Omental fat pad (tissue), 4 donors: ENCODE results near the gene DNAI2. TPM values are rescaled to one million over a fixed set of nuclear protein-coding genes. Genes with fewer than 3 reads are reported as not detected.

Source experiments
- ATAC-seq: fragments of 150-250 bp; one replicate; pipeline ENCODE4 v1.9.1; 2016; ENCODE audit warnings: mild to moderate bottlenecking, moderate library complexity; ENCODE audit not compliant: low FRiP score
- DNase-seq: peaks from one replicate; pipeline ENCODE4 v3.0.0-alpha.2; 2019; ENCODE audit warnings: low spot score
- total RNA-seq, 4 donors: library from RNA; depleted of rRNA; stranded (reverse); fragments of >200 nt; gene quantifications; one replicate each; pipeline ENCODE4 v1.1.0, GENCODE V29; 2016
- TF ChIP-seq, protein P1 (sequence below), 3 donors: fragments of 450-650 bp; IDR thresholded peaks; one replicate each; pipeline ENCODE4 v1.5.1; 2016 to 2017; ENCODE audit warnings: antibody characterized with exemption in 3 of 3, mild to moderate bottlenecking in 3 of 3, moderate library complexity in 2 of 3

Gene DNAI2
- total RNA-seq, 4 donors from 2014 or later, result not detected

DNA sequence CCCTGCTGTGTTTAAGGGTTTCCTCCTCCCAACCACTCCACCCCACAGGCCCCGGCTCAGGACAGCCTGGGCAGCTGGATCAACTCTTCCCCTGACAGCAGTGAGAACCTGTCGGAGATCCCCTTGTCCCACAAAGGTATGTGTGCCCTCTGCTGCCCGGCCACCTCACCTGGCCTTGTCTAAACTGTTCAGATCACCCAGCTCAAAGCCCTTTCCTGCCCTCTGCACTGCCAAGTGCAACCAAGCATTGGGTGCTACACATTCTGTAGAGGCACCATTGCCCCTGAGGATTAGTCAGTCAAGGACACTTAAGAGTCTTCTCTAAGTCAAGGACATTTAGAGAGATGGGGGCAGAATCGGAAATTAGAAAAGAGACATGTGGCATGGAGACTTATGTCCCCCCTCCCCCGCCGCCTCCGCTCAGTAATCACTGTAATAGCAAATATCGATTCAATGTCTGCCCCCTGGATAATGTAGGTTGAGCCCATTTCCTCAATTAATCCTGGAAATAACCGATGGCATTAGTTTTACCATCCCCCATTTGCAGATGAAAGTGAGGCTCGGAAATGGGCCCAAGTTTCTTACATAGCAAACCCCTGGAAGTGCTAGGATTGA is 79.5 kb downstream of the DNAI2 start:
- ATAC-seq, result no peak
- TF ChIP-seq, protein P1, sequence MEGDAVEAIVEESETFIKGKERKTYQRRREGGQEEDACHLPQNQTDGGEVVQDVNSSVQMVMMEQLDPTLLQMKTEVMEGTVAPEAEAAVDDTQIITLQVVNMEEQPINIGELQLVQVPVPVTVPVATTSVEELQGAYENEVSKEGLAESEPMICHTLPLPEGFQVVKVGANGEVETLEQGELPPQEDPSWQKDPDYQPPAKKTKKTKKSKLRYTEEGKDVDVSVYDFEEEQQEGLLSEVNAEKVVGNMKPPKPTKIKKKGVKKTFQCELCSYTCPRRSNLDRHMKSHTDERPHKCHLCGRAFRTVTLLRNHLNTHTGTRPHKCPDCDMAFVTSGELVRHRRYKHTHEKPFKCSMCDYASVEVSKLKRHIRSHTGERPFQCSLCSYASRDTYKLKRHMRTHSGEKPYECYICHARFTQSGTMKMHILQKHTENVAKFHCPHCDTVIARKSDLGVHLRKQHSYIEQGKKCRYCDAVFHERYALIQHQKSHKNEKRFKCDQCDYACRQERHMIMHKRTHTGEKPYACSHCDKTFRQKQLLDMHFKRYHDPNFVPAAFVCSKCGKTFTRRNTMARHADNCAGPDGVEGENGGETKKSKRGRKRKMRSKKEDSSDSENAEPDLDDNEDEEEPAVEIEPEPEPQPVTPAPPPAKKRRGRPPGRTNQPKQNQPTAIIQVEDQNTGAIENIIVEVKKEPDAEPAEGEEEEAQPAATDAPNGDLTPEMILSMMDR (IDR thresholded peaks at IDR 0.05), result no peak
- DNase-seq, result no peak

DNA sequence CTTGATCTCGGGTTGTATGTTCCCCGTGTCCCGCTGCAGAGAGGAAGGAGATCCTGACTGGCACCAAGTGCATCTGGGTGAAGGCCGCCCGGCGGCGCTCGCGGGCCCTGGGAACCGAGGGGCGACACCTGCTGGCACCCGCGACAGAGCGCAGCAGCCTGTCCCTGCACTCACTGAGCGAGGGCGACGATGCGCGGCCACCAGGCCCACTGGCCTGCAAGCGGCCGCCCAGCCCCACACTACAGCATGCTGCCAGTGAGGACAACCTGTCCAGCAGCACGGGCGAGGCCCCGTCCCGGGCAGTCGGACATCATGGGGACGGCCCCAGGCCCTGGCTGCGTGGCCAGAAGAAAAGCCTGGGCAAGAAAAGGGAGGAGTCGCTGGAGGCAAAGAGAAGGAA is 80.1 kb downstream of the DNAI2 start:
- TF ChIP-seq, protein P1 (IDR thresholded peaks at IDR 0.05), result no peak
- ATAC-seq (no peak), DNase-seq (no peak)

DNA sequence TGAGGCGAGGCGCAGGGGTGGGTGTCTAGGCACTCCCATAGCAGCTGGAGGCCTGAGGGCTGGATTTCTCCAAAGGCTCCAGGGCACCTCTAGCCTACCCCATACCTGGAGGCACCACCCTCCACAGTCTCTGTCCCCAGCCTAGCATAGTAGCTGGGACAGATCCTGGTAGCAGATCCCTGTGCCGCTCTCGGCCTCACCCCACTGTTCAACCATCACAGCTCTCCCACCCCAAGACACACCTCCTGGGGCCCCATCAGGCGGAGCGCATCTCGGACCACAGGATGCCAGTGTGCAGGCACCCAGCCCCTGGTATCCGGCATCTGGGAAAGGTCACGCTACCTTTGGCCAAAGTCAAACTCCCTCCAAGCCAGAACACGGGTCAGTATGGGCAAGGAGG is 80.5 kb downstream of the DNAI2 start:
- ATAC-seq (no peak), DNase-seq (no peak)
- TF ChIP-seq, protein P1 (IDR thresholded peaks at IDR 0.05), result no peak

DNA sequence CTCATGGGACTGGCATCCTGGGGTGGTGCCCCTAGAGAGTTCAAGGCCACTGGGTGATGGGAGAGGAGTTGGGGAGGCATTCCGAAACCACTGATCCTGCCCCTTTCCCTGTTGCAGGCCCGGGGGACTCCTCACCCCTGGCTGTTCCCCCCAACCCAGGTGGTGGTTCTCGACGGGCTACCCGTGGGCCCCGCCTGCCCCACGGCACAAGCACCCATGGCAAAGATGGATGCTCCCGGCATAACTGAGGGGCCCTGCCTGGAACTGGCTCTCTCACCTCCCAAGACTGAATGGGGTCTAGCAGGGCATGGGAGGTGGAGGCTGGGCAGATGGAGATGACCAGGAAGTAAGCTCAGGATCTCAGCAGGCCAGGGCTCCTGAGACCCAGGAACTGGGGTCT is 81.0 kb downstream of the DNAI2 start:
- TF ChIP-seq, protein P1 (IDR thresholded peaks at IDR 0.05), result no peak
- DNase-seq, result no peak
- ATAC-seq, result no peak

DNA sequence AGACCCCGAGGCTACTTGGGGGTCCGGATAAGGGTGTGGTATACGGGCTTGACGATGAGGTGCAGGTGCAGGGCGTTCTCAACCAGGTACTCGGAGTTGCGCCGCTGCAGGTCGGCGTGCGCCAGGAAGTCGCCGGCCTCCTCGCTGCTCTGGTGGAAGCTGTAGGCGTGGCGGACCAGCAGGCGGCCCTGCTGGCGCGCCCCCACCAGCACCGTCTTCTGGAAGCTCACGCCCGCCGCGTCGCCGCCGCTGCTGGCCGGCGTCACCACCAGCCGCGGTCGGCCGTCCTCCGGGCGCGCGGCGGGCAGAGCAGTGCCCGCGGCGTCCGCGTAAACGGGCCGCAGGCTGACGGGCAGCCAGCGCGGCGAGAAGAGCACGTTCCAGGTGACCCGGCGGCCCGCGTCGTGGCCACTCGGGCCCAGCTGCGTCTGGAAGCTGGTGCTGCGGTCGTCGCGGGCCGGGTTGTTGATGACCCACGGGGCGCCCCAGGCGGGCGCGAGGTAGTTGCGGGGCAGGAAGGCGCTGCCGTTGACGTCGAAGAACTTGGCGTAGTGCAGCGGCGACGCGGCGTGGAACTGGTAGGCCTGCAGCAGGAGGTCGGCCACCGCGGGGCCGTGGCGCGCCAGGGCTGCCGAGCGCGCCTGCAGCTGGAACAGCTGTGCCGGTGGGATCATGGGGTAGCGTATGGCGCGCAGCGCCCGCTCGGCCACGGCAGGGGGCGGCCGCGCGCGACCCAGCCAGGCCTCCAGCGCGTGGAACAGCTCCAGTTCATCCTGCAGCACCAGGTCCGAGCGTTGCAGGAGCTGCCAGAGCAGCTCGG is 82.8 kb downstream of the DNAI2 start:
- DNase-seq (no peak), ATAC-seq (no peak)
- TF ChIP-seq, protein P1 (IDR thresholded peaks at IDR 0.05), result no peak

DNA sequence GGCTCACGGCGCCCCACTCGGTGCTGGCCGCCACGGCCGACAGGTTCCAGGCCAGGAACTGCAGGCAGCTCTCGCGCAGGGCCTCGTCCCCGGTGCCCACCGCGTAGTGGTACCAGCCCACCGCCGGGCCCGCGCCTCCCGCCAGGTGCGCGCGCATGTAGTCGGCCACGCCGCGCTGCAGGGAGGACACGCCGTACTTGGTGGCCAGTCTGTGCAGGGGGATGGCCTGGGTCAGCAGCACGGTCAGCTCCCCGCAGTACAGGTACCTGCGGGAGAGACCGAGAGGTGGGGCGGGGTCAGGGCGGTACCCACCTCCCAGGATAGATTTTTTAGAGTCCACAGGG is 83.4 kb downstream of the DNAI2 start:
- ATAC-seq (no peak), DNase-seq (no peak)
- TF ChIP-seq, protein P1 (IDR thresholded peaks at IDR 0.05), result no peak

DNA sequence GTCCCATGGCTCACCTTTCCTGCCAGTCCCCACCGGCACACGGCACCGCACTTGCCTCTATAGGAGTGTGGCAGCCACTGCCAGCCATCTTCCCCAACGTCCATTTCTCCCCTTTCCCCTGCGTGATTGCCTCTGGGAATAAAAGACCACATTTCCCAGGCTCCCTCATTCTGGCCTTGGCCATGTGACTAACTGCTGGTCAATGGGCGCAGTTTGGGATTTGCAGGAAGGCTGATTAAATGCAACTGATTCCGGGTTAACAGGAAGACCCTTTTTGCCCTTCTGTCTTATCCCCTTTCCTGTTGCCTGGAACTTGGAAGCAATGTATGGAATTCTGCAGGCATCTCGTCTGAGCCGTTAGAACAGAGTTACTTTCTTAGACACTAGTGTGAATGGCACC is 84.7 kb downstream of the DNAI2 start:
- ATAC-seq (no peak), DNase-seq (no peak)
- TF ChIP-seq, protein P1 (IDR thresholded peaks at IDR 0.05), result no peak
